Transverse colon (tissue), 4 donors: ENCODE data around the gene MRPL23. TPM values are rescaled to one million over a fixed set of nuclear protein-coding genes. Genes with fewer than 3 reads are reported as not detected.

Experiments
- DNase-seq: peaks from one replicate; pipeline ENCODE4 v3.0.0-alpha.2; 2019
- H3K27ac ChIP-seq, 4 donors: fragments of 200-600 bp; sonication (generic); 2 replicates each; pipeline ENCODE4 v1.5.1; 2016 to 2018; ENCODE audit warnings: inconsistent platforms in 4 of 4
- H3K27me3 ChIP-seq: fragments of 200-600 bp; sonication (generic); 2 replicates; pipeline ENCODE4 v1.5.1; 2017; ENCODE audit warnings: inconsistent platforms
- H3K36me3 ChIP-seq, 4 donors: fragments of 200-600 bp; sonication (generic); 2 replicates each; pipeline ENCODE4 v1.5.1; 2017 to 2019; ENCODE audit warnings: inconsistent platforms in 4 of 4
- H3K4me1 ChIP-seq, 4 donors: fragments of 200-600 bp; sonication (generic); 2 replicates each; pipeline ENCODE4 v1.5.1; 2017 to 2020; ENCODE audit warnings: inconsistent platforms in 4 of 4
- H3K4me3 ChIP-seq, 4 donors: fragments of 200-600 bp; sonication (generic); 1 replicate in 1 of 4; 2 replicates in 3 of 4; pipeline versions ENCODE4 v1.5.1 to v1.6.1; 2017 to 2019; ENCODE audit warnings: inconsistent platforms in 4 of 4
- H3K9me3 ChIP-seq, 2 donors: fragments of 200-600 bp; sonication (generic); 2 replicates each; pipeline ENCODE4 v1.5.1; 2017 to 2019; ENCODE audit warnings: inconsistent platforms in 2 of 2
- EP300 ChIP-seq: sonication (generic); formaldehyde crosslinking; IDR thresholded peaks from one replicate; pipeline ENCODE4 v1.6.1; 2017; ENCODE audit warnings: antibody characterized with exemption, low read depth
- POLR2A ChIP-seq: fragments of 450-650 bp; IDR thresholded peaks from one replicate; pipeline ENCODE4 v1.6.1; 2016; ENCODE audit warnings: antibody characterized with exemption, mild to moderate bottlenecking, moderate library complexity
- POLR2AphosphoS5 ChIP-seq, 3 donors: sonication (generic); formaldehyde crosslinking; IDR thresholded peaks; one replicate each; pipeline ENCODE4 v1.6.1; 2016; ENCODE audit warnings: antibody characterized with exemption in 3 of 3
- WGBS, 2 donors: methylation state at CpG; one replicate each; pipeline ENCODE4 v1.1.5; 2018; ENCODE audit warnings: low coverage in 1 of 2; 5-methylcytosine and 5-hydroxymethylcytosine counted together
- in situ Hi-C, 4 donors: fragments of 200-750 bp; cut with MboI; loops; one replicate each; pipeline versions ENCODE4 v1.15.0 to v1.15.1; 2017; ENCODE audit warnings: low sequenced_read_pairs in 3 of 4, low pct_ligation_motif_present in 1 of 4, low pct_unique_long_range_greater_than_20kb in 1 of 4
- intact Hi-C: fragments of 100-400 bp; cut with DNase I; formaldehyde crosslinking; loops from one replicate; pipeline ENCODE4 v1.15.1; 2023; ENCODE audit warnings: low total_unique reads
- total RNA-seq, 4 donors: library from RNA; depleted of rRNA; stranded (reverse); fragments of >200 nt; gene quantifications; one replicate each; pipeline ENCODE4 v1.1.0, GENCODE V29; 2016
- TF ChIP-seq, protein P1 (sequence below), 5 experiments: fragments of 200-600 bp in 3 of 5; fragments of 450-650 bp in 2 of 5; sonication (generic) in 3 of 5; IDR thresholded peaks; 1 replicate in 2 of 5; 2 replicates in 3 of 5; pipeline ENCODE4 v1.5.1; 2016 to 2017; ENCODE audit warnings: antibody characterized with exemption in 5 of 5, inconsistent platforms in 3 of 5, mild to moderate bottlenecking in 2 of 5, moderate library complexity in 1 of 5

The MRPL23 gene
- total RNA-seq, 4 donors from 2014 or later: 91.7 to 187 (median 127) TPM

DNA sequence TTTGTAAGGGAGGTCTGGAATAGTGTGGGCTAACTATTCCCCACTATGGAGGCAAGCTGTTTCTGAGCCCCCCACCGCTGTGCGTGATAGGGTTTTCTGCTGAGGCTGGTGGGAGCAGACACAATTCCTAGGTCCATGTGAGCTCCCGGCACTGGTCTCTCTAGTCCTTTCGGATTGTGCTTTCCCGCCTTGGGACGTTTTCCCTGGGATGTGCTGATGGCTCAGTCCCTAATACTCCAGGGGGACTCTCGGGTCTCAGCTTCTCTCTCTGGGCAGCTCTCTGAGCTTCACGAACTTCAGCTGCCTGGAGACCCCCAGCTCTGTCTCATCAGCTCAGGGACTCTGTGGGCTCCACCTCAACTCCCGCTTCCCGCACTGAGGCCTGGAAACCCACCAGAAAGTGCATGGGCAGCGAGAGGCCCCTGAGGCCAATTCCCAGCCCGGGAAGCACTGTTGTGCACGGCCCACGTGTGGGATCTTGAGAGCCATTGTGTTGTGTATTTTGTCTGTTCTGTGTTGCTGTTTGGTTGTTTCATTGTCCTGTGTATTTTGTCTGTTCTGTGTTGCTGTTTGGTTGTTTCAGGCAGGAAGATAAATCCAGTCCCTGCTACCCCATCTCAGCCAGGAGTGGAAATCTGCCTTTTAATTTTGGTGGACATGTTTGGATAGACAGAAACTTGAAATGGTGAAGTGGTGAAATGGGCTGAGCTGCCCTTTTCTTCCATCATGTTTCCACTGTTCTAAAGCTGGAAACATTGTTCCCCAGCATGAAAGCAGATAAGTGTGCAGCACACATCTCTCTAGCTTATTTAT lies 40.3 kb upstream of the MRPL23 start:
- no peak for DNase-seq
- no peak overlapping the region for H3K4me3 ChIP-seq
- no peaks in the 10 kb centered on the region for H3K27me3 ChIP-seq
- intact Hi-C loops: no loop called here
- 72% methylated on average over 14 of the region's 14 CpGs; no CpG with 5 or more reads in 1 of the 2 donors for WGBS, 2 donors
- TF ChIP-seq, protein P1, sequence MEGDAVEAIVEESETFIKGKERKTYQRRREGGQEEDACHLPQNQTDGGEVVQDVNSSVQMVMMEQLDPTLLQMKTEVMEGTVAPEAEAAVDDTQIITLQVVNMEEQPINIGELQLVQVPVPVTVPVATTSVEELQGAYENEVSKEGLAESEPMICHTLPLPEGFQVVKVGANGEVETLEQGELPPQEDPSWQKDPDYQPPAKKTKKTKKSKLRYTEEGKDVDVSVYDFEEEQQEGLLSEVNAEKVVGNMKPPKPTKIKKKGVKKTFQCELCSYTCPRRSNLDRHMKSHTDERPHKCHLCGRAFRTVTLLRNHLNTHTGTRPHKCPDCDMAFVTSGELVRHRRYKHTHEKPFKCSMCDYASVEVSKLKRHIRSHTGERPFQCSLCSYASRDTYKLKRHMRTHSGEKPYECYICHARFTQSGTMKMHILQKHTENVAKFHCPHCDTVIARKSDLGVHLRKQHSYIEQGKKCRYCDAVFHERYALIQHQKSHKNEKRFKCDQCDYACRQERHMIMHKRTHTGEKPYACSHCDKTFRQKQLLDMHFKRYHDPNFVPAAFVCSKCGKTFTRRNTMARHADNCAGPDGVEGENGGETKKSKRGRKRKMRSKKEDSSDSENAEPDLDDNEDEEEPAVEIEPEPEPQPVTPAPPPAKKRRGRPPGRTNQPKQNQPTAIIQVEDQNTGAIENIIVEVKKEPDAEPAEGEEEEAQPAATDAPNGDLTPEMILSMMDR (IDR thresholded peaks at IDR 0.05): no peak
- TF ChIP-seq POLR2AphosphoS5 (IDR thresholded peaks at IDR 0.05): no peak
- no peak for TF ChIP-seq POLR2A
- no peak for TF ChIP-seq EP300
- H3K9me3 ChIP-seq: no peaks in the 10 kb centered on the region
- H3K36me3 ChIP-seq: no peaks in the 10 kb centered on the region
- in situ Hi-C loops: no loop called here
- peak overlapping the region in 2 of 4 donors; percentile 14 to 34 for H3K27ac ChIP-seq
- H3K4me1 ChIP-seq: no peaks in the 10 kb centered on the region

DNA sequence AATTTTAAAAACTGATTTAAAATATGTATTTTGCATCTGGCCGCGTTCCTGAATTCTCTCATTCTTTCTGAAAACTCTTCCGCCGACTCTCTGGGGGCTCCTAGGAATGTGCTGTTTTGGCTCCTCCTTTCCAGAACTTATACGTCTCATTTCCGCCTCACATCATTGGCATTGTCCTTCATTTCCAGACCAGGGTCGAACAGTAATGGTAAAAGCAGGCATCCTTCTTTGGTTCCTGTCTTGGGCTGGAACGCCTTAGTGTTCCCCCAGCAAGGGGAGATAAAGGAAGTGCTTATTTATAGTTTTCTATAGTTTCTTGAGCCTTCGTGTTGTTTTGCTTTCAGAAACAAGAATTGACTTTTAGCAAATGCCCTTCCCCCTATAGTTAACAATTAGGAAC lies 38.5 kb upstream of the MRPL23 start:
- H3K36me3 ChIP-seq: no peaks in the 10 kb centered on the region
- WGBS, 2 donors: 45 to 53% methylated on average over 7 to 9 of the region's 9 CpGs
- H3K9me3 ChIP-seq: no peaks in the 10 kb centered on the region
- peak overlapping the region in 2 of 4 donors; percentile 3 to 34 for H3K27ac ChIP-seq
- no peaks in the 10 kb centered on the region for H3K27me3 ChIP-seq
- DNase-seq: no peak
- no peaks in the 10 kb centered on the region for H3K4me1 ChIP-seq
- TF ChIP-seq POLR2AphosphoS5 (IDR thresholded peaks at IDR 0.05): no peak
- no peak for TF ChIP-seq POLR2A
- TF ChIP-seq, protein P1 (IDR thresholded peaks at IDR 0.05): no peak
- no peak for TF ChIP-seq EP300
- intact Hi-C loops: no loop called here
- in situ Hi-C loops: no loop called here
- H3K4me3 ChIP-seq: no peak overlapping the region

DNA sequence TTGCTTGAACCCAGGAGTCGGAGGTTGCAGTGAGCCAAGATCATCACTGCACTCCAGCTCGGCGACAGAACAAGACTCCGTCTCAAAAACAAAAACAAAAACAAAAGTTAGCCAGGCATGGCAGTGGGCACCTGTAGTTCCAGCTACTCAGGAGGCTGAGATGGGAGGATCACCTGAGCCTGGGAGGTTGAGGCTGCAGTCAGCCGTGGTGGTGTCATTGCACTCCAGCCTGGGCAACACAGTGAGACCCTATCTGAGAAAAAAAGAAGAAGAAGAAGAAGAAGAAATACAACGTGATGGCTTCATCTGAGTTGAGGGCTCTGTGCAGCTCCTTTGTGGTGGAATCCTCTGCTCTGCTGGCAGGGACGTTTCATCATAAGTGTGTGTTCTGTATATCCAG lies 37.6 kb upstream of the MRPL23 start:
- H3K36me3 ChIP-seq: no peaks in the 10 kb centered on the region
- H3K9me3 ChIP-seq: no peaks in the 10 kb centered on the region
- no peaks in the 10 kb centered on the region for H3K27me3 ChIP-seq
- DNase-seq: no peak
- no peaks in the 10 kb centered on the region for H3K4me1 ChIP-seq
- no peak overlapping the region for H3K27ac ChIP-seq
- intact Hi-C loops (no loop called here), in situ Hi-C loops (no loop called here)
- 67 to 89% methylated on average over 3 to 7 of the region's 7 CpGs for WGBS, 2 donors
- no peak for TF ChIP-seq POLR2AphosphoS5 (IDR thresholded peaks at IDR 0.05)
- no peak for TF ChIP-seq POLR2A
- H3K4me3 ChIP-seq: no peak overlapping the region

DNA sequence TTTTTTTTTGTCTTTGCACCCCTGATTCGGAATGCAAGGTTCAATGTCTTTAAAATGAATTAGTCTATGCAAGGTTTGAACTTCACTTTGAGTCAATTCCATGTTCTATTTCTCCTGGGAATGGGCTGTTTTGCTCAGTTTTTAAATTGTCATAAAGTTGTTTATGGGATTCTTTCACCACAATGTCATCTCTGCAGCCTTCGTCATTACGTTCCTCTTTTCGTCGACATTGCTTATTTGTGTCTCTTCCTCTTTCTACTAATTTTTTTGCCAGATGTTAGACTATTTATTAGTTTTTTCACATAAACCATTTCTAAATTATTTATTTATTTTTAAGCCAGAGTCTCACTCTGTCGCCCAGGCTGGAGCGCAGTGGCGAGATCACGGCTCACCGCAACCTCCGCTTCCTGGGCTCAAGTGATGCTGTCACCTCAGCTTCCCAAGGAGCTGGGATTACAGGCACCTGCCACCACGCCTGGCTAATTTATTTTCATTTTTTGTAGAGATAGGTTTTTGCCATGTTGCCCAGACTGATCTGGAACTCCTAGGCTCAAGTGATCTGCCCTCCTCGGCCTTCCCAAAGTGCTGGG lies 34.7 kb upstream of the MRPL23 start:
- no peak for DNase-seq
- Histone ChIP-seq H3K27ac (no peak overlapping the region), H3K4me3 (no peak overlapping the region), H3K9me3 (no peaks in the 10 kb centered on the region), H3K36me3 (no peaks in the 10 kb centered on the region), H3K4me1 (no peaks in the 10 kb centered on the region), H3K27me3 (no peaks in the 10 kb centered on the region)
- intact Hi-C loops: no loop called here
- in situ Hi-C loops: no loop called here
- TF ChIP-seq, protein P1 (IDR thresholded peaks at IDR 0.05): no peak
- TF ChIP-seq POLR2A (no peak), EP300 (no peak), POLR2AphosphoS5 (IDR thresholded peaks at IDR 0.05) (no peak)
- 65 to 81% methylated on average over 6 to 13 of the region's 13 CpGs for WGBS, 2 donors
